Measurements from ENCODE around the gene GALNT7. TPM values are rescaled to one million over a fixed set of nuclear protein-coding genes. Genes with fewer than 3 reads are reported as not detected.

Gene GALNT7
- total RNA-seq, 4 donors from 2014 or later, result 15.6 to 38.2 (median 23.8) TPM

DNA sequence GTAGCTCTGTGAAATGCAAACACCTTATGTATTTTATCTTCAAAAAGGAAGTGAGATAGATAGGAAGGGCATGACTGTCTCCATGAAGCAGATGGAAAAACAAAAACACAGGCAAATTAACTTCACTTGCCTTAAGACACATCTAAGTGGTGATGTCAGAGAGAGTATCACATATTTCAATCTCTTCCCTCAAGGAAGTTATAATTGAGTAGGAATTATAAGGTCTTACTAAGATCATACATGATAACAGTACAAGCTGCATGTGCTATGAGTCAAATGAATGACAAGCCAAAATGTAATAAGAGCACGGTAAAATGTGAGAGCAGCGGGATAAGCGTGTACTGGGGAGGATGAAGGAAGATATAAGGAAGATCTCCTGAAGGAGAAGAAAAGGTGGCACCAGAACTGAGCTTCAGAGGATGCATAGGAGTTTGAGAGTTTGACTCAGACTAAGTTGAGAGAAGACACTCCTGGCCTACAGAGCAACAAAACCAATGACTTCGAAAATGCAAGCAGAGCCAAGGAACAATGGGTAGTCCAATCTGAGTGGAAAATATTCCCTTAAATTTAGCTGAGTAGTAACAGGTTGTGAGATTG, 43.3 kb upstream of the GALNT7 start:
- Histone ChIP-seq H3K27ac (no peak overlapping the region), H3K27me3 (no peaks in the 10 kb centered on the region), H3K4me3 (replicated peaks in 1 of 3) (no peak overlapping the region), H3K36me3 (no peaks in the 10 kb centered on the region), H3K4me1 (peaks cover 0 to 4% of the 10 kb centered on the region in 2 donors), H3K9me3 (no peaks in the 10 kb centered on the region)
- no peak for TF ChIP-seq CTCF (IDR thresholded peaks at IDR 0.05)
- no peak for TF ChIP-seq POLR2A (IDR thresholded peaks at IDR 0.05)
- DNase-seq, result no peak
- 83 to 90% methylated on average over 4 of the region's 4 CpGs for WGBS, 2 donors
- intact Hi-C loops (cut with DNase I), result no loop called here

- no peak overlapping the region for H3K27ac ChIP-seq
- H3K4me3 ChIP-seq (replicated peaks in 1 of 3), result no peak overlapping the region
- no peaks in the 10 kb centered on the region for H3K27me3 ChIP-seq
- H3K36me3 ChIP-seq, result no peaks in the 10 kb centered on the region
- DNase-seq, result no peak
- 84 to 86% methylated on average over 6 of the region's 6 CpGs for WGBS, 2 donors
- intact Hi-C loops (cut with DNase I), result no loop called here
- H3K4me1 ChIP-seq, result no peaks in the 10 kb centered on the region
- TF ChIP-seq POLR2A (IDR thresholded peaks at IDR 0.05) (no peak), CTCF (IDR thresholded peaks at IDR 0.05) (no peak)
- no peaks in the 10 kb centered on the region for H3K9me3 ChIP-seq
Measured at GRCh38 chr4:173128199-173128890, 40.3 kb upstream of the GALNT7 start.

DNA sequence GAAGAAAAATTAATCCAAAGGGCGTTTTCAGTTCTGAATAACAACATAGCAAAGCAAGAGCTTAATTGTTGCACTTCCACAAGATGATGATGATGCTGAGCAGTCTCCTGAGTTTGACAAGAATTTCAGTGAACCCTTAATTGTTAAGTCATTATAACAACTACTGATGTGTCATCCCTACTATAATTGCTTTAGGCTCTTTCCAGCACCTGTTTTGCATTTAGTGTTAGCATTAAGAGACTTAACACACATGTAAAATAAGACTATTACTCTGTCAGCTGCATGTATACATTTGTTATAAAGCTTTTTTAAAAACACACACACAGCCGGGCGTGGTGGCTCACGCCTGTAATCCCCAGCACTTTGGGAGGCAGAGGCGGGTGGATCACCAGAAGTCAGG, 37.9 kb upstream of the GALNT7 start:
- Histone ChIP-seq H3K4me3 (replicated peaks in 1 of 3) (no peak overlapping the region), H3K27ac (no peak overlapping the region), H3K4me1 (no peaks in the 10 kb centered on the region), H3K9me3 (no peaks in the 10 kb centered on the region), H3K27me3 (no peaks in the 10 kb centered on the region), H3K36me3 (no peaks in the 10 kb centered on the region)
- DNase-seq, result no peak
- intact Hi-C loops (cut with DNase I), result no loop called here
- TF ChIP-seq POLR2A (IDR thresholded peaks at IDR 0.05) (no peak), CTCF (IDR thresholded peaks at IDR 0.05) (no peak)
- 96% methylated on average over 5 of the region's 5 CpGs for WGBS, 2 donors

GRCh38 chr4:173134426-173134825, 34.2 kb upstream of the GALNT7 start:
- no peak for TF ChIP-seq CTCF (IDR thresholded peaks at IDR 0.05)
- TF ChIP-seq POLR2A (IDR thresholded peaks at IDR 0.05), result no peak

GRCh38 chr4:173135241-173135847, 33.3 kb upstream of the GALNT7 start:
- H3K9me3 ChIP-seq, result no peaks in the 10 kb centered on the region
- no peak for DNase-seq
- intact Hi-C loops (cut with DNase I), result no loop called here
- WGBS, 2 donors, result 84 to 92% methylated on average over 3 of the region's 3 CpGs
- H3K27ac ChIP-seq, result no peak overlapping the region
- no peaks in the 10 kb centered on the region for H3K36me3 ChIP-seq
- TF ChIP-seq CTCF (IDR thresholded peaks at IDR 0.05) (no peak), POLR2A (IDR thresholded peaks at IDR 0.05) (no peak)
- H3K4me3 ChIP-seq (replicated peaks in 1 of 3), result no peak overlapping the region
- no peaks in the 10 kb centered on the region for H3K27me3 ChIP-seq
- no peaks in the 10 kb centered on the region for H3K4me1 ChIP-seq

More at GRCh38 chr4:173134426-173134825, 34.2 kb upstream of the GALNT7 start:
- no peak overlapping the region for H3K27ac ChIP-seq
- H3K4me1 ChIP-seq, result no peaks in the 10 kb centered on the region
- no peaks in the 10 kb centered on the region for H3K36me3 ChIP-seq
- H3K9me3 ChIP-seq, result no peaks in the 10 kb centered on the region
- WGBS, 2 donors, result 90 to 98% methylated on average over 2 of the region's 2 CpGs
- H3K27me3 ChIP-seq, result no peaks in the 10 kb centered on the region
- intact Hi-C loops (cut with DNase I), result no loop called here
- H3K4me3 ChIP-seq (replicated peaks in 1 of 3), result no peak overlapping the region
- DNase-seq, result no peak
